ACHN (cell line): Measurements from ENCODE around the gene TMEM181.
"Not testable (repeated sequence)": the region's sequence is repeated elsewhere in the genome, so short reads cannot be mapped to it uniquely, and the experiment has no call there.

Experiments used
- DNase-seq: peaks from one replicate; pipeline ENCODE4 v3.0.0-alpha.2; 2015
- in situ Hi-C: cut with HindIII; loops from 2 replicates; pipeline ENCODE4 v1.10.0; 2017; ENCODE audit warnings: low sequenced_read_pairs, low pct_ligation_motif_present, low pct_unique_long_range_greater_than_20kb

TMEM181 gene

GRCh38 chr6:158559895-158560835, at the start of gene TMEM181:
TMEM181 (plus strand) TSS chr6:158560091; CDS start chr6:158560225, 134 bp downstream.
- peak; percentile 81 for DNase-seq
- in situ Hi-C loops = no loop called here

- in situ Hi-C loops = no loop called here
- DNase-seq = no peak
Measured at GRCh38 chr6:158512809-158513208, 47.1 kb upstream of the TMEM181 start.

- in situ Hi-C loops = no loop called here
- DNase-seq = no peak
Measured at GRCh38 chr6:158514176-158514575, 45.7 kb upstream of the TMEM181 start.

GRCh38 chr6:158514991-158515390, 44.9 kb upstream of the TMEM181 start:
- no peak for DNase-seq
- in situ Hi-C loops = no loop called here

GRCh38 chr6:158516098-158516497, 43.8 kb upstream of the TMEM181 start:
- in situ Hi-C loops = no loop called here
- no peak for DNase-seq

- in situ Hi-C loops = no loop called here
- no peak for DNase-seq
Measured at GRCh38 chr6:158517038-158517437, 42.9 kb upstream of the TMEM181 start.

- in situ Hi-C loops = no loop called here
- no peak for DNase-seq
Measured at GRCh38 chr6:158517581-158517980, 42.3 kb upstream of the TMEM181 start.

GRCh38 chr6:158518191-158519127, 41.4 kb upstream of the TMEM181 start:
- DNase-seq = peak; percentile 81
- in situ Hi-C loops = no loop called here

GRCh38 chr6:158519300-158519699, 40.6 kb upstream of the TMEM181 start:
- in situ Hi-C loops = no loop called here
- no peak for DNase-seq

- no peak for DNase-seq
- in situ Hi-C loops = no loop called here
Measured at GRCh38 chr6:158519761-158520160, 40.1 kb upstream of the TMEM181 start.

GRCh38 chr6:158520975-158521374, 38.9 kb upstream of the TMEM181 start:
- in situ Hi-C loops = not testable (repeated sequence)

GRCh38 chr6:158521759-158522158, 38.1 kb upstream of the TMEM181 start:
- in situ Hi-C loops = no loop called here

More at GRCh38 chr6:158520975-158521374, 38.9 kb upstream of the TMEM181 start:
- DNase-seq = not testable (repeated sequence)

GRCh38 chr6:158522616-158523015, 37.3 kb upstream of the TMEM181 start:
- in situ Hi-C loops = no loop called here

More at GRCh38 chr6:158521759-158522158, 38.1 kb upstream of the TMEM181 start:
- DNase-seq = no peak

GRCh38 chr6:158524311-158524710, 35.6 kb upstream of the TMEM181 start:
- no peak for DNase-seq
- in situ Hi-C loops = no loop called here

More at GRCh38 chr6:158522616-158523015, 37.3 kb upstream of the TMEM181 start:
- no peak for DNase-seq

GRCh38 chr6:158527858-158528257, 32.0 kb upstream of the TMEM181 start:
- DNase-seq, in situ Hi-C loops: not testable (repeated sequence)

GRCh38 chr6:158528826-158529225, 31.1 kb upstream of the TMEM181 start:
- DNase-seq = no peak
- in situ Hi-C loops = no loop called here

GRCh38 chr6:158529629-158530028, 30.3 kb upstream of the TMEM181 start:
- no peak for DNase-seq
- in situ Hi-C loops = no loop called here

GRCh38 chr6:158531566-158531965, 28.3 kb upstream of the TMEM181 start:
- no peak for DNase-seq
- in situ Hi-C loops = no loop called here

- in situ Hi-C loops = no loop called here
- no peak for DNase-seq
Measured at GRCh38 chr6:158531970-158532369, 27.9 kb upstream of the TMEM181 start.
